Activated CD4-positive, CD25-positive, alpha-beta regulatory T cell treated with anti-CD3 and anti-CD28 coated beads, Interleukin-2, amount 50 U/mL, for 16 hours (primary cell): ENCODE results near the gene ATXN1.
"Not testable (repeated sequence)": the region's sequence is repeated elsewhere in the genome, so short reads cannot be mapped to it uniquely, and the experiment has no call there.

Experiments used
- DNase-seq: peaks from one replicate; pipeline ENCODE4 v3.0.0-alpha.2; 2020; ENCODE audit warnings: low read depth, low spot score

Gene ATXN1

DNA sequence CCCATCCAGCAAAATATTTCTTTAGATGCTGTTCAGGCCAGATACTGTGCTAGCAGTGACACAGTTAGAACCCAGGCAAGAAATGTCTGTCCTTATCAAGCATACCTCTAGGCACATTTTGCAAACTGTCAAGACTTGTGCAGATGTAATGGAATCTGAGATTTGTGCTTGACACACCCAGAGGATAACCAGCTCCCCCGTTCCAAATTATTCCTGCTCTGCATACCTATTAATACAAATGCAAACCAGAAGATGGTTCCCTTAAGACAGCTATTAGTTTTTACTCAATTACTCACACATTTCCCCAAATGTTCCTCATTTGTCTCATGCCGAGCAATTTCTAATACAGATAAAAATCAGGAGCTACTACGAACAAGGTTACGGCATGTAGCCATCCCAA is 40.4 kb downstream of the ATXN1 start:
- no peak for DNase-seq

DNA sequence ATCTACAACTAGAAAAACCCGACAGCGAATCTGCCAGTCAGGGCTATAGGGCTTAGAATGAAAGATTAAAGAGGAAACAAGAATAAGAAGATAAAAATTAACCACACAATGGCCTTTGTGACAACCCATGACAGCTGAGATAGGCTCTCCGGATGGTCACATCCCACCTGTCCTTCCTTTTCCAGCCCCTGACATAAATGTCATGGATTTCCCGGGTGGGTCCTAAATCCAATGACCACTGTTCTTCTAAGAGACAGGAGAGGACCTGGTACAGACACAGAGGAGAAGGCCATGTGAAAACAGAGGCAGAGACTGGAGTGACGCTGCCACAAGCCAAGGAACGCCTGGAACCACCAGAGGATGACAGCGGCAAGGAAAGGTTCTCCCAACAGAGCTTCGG is 41.8 kb downstream of the ATXN1 start:
- DNase-seq: no peak

DNA sequence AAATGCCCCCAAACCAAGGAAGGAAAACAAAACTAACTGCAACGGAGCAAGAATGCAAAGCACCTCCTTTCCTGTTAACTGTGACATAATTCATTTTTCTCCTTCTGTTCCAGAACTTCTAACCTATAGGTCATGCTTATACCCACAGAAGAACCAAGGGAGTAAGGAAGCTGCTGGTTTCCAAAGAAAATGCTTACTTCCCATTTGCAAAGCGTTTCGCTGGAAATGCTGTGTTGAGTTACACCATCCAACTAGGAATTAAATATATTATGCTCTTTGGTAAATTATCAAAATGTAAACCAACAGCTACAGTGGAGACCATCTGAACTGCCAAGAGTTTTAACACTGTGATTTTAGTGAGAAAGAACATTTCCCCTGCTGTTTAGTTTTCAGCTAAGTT is 42.9 kb downstream of the ATXN1 start:
- DNase-seq: no peak

GRCh38 chr6:16717275-16717942 is 43.9 kb downstream of the ATXN1 start:
- no peak for DNase-seq

DNA sequence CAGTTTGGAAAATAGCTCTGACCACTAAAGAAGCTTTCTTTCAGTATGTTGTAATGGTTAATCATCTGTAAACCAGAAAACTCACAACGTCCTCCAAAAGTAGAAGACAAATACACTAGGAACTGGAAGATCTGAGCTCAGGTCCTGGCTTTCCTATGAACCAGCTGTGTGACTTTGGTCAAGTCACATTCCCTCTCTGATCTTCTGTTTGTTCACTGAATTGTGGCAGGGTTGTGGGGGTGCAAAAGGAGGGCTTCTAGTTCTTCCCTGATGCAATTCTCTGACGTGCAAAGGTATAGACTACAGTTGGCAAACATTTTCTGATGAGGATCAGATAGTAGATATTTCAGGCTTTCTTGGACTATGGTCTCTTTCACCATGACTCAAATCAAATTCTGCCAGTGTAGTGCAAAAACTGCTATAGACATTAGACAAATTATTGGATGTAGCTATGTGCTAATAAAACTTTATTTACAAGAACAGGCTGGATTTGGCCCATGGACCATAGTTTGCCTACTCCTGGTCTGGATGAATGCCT is 44.9 kb downstream of the ATXN1 start:
- DNase-seq: no peak

DNA sequence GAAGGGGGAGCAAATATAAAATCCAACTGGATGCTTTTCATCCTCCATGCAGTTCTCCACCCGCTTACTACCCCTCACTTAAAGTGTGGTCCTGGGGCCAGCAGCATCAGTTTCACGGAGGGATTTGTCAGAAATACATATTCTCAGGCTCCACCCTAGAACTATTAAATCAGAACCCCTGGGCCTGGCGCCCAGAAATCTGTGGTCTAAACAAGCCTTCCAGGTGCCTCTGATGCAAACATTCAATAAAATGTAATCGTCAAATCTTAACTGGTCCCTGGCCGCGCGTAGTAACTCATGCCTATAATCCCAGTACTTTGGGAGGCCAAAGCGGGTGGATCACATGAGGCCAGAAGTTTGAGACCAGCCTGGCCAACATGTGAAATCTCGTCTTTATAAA is 47.7 kb downstream of the ATXN1 start:
- DNase-seq: no peak

- no peak for DNase-seq
Observed at GRCh38 chr6:16712931-16713484, 48.3 kb downstream of the ATXN1 start.

DNA sequence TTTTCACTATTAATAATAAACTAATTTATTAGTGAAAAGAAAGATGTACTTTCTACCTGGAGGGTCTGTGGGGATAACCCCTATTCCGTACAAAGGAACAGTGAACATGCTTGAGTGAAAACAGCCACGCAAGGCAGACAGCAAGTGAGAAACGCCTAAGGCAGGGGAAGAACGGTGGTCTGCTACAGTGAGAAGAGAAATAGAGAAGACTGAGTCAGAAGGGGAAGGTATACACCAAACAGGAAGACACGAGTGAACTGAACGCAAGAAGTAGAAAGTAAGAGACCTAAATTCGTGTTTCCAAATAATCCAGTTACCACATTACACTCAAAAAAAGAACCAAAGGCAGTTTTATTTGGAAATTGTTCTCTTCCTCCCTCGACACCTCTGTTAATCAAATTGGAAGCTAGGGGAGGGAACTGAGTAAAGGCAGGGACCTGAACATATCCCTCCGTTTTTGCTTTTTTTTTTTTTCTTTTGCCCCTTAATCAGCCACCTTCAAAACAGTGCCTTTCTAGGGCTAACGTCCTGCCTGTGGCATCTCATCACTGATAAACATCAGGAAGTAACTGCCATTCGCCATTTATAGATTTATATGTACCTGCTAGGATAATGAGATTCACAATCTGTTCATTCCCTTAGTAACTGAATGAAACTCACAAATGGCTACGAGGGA is 48.9 kb downstream of the ATXN1 start:
- DNase-seq: no peak

DNA sequence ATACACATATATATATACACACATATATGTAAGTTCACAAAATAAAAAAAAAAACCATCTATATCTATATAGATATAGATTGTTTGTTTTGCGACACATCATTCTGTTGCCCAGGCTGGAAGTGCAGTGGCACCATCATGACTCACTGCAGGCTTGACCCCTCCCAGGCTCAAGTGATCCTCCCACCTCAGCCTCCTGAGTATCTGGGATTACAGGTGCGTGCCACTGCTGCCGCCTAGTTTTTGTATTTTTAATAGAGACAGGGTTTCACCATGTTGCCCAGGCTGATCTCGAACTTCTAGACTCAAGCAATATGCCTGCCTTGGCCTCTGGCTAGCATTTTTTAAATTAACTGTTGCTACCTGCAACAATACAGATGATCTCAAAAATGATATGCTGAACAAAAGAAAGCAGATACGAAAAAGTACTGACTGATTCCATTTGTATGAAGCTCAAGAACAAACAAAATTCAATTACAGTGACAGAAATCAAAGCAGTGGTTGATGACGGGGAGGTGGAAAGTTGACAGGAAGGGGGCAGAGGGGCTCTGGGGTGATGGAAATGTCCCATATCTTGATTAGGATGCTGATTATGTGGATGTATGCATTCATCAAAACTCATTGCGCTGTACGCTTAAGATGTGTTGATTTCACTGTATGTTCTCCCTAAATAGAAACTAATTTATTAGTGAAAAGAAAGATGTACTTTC is 49.6 kb downstream of the ATXN1 start:
- DNase-seq: no peak

DNA sequence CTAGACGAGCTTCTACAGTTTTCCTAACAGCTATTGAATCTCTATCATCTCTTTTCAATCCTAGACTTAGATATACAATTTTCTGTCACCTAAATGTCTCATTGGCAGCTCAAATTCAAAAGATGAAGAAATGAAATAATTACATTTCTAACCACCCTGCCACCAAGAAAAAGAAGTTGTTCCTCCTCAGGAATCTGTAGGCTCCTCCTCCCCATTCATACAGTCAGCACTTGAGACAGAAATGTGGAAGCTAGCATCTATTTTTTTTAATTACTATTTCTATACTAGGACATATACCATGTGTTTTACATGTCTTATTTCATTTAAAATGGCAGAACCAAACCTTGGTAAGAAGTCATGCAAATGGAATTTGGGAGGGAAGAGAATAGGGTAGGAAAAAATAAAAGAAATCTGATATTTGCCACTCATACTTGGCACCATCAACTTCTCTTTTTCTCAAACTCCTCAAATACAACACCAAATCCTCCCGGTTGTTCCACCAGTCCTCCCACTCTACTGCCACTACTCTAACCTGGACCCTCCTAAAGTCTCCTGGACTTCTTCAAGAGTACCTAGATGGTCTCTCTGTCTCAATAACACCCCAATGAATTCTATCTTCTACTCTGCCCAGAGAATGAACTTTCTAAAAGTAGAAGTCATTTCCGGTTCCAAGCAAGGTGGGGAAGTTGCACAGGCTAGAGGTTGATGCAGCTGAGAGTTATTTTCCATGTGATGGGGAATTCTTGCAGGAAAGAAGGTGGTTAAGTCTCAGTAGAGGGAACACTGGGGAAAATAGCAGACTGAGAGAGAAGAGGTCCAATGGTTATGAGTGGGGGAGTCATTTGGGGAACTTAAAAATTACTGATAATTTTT is 54.1 kb downstream of the ATXN1 start:
- DNase-seq: no peak

GRCh38 chr6:16706491-16706890 is 54.8 kb downstream of the ATXN1 start:
- not testable (repeated sequence) for DNase-seq

- DNase-seq: no peak
Observed at GRCh38 chr6:16706029-16706428, 55.2 kb downstream of the ATXN1 start.

GRCh38 chr6:16705081-16705993 is 55.9 kb downstream of the ATXN1 start:
- DNase-seq: no peak

- DNase-seq: no peak
Observed at GRCh38 chr6:16704401-16705045, 56.7 kb downstream of the ATXN1 start.

DNA sequence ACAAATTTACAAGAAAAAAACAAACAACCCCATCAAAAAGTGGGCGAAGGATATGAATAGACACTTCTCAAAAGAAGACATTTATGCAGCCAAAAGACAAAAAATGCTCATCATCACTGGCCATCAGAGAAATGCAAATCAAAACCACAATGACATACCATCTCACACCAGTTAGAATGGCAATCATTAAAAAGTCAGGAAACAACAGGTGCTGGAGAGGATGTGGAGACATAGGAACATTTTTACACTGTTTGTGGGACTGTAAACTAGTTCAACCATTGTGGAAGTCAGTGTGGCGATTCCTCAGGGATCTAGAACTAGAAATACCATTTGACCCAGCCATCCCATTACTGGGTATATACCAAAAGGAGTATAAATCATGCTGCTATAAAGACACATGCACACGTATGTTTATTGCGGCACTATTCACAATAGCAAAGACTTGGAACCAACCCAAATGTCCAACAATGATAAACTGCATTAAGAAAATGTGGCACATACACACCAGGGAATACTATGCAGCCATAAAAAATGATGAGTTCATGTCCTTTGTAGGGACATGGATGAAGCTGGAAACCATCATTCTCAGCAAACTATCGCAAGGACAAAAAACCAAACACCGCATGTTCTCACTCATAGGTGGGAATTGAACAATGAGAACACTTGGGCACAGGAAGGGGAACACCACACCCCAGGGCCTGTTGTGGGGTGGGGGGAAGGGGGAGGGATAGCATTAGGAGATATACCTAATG is 58.5 kb downstream of the ATXN1 start:
- not testable (repeated sequence) for DNase-seq

DNA sequence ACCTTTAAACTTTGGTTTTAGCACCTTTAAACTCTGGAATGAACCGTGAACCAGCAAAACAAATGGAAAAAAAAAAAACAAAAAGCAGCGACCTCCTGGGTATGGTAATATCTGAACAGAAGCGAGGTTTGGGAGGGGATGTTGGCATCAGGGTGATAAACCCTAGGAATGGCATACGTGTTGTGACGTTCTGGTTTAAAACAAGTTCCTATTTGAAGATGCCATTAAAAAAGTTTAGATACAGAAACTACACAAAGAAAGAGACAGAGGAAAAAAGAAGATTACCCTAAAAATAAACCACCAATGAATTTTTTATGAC is 60.4 kb downstream of the ATXN1 start:
- DNase-seq: no peak

- no peak for DNase-seq
Observed at GRCh38 chr6:16700202-16700915, 60.9 kb downstream of the ATXN1 start.
